ENCODE measurements around the gene NEURL3.

DNA sequence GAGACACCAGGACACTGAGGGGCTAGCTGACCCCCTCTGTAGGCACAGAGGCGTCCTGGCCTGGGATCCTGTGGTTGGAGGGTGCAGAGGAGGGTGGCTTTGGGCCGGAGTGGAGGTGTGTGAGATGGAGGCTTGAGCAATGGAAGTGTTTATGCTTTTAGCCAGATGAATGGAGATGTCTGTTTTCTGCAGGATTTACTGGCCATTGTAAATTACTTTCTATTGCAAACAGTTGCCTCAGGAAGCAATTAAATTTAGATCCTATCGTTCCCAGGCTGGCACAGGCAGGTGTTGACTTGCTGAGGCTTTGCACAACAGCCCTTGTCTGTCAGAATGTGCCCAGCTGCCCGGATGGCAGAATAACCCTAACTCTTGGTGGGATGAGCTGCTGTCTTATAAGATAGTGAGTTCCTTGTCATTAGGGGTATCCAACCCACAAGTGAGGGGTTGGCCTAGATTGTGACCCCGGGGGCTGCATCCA, 29.6 kb upstream of the NEURL3 start:
- TF ChIP-seq, protein P1, sequence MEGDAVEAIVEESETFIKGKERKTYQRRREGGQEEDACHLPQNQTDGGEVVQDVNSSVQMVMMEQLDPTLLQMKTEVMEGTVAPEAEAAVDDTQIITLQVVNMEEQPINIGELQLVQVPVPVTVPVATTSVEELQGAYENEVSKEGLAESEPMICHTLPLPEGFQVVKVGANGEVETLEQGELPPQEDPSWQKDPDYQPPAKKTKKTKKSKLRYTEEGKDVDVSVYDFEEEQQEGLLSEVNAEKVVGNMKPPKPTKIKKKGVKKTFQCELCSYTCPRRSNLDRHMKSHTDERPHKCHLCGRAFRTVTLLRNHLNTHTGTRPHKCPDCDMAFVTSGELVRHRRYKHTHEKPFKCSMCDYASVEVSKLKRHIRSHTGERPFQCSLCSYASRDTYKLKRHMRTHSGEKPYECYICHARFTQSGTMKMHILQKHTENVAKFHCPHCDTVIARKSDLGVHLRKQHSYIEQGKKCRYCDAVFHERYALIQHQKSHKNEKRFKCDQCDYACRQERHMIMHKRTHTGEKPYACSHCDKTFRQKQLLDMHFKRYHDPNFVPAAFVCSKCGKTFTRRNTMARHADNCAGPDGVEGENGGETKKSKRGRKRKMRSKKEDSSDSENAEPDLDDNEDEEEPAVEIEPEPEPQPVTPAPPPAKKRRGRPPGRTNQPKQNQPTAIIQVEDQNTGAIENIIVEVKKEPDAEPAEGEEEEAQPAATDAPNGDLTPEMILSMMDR (IDR thresholded peaks at IDR 0.05) = no peak
- peak; percentile 93 for TF ChIP-seq POLR2AphosphoS5 (IDR thresholded peaks at IDR 0.05)

Data from prostate gland (tissue), 2 donors.